ENCODE measurements around the gene EML5.

EML5 gene

GRCh38 chr14:88669346-88669745 is 123.4 kb downstream of the EML5 start:
- TF ChIP-seq, protein P1, sequence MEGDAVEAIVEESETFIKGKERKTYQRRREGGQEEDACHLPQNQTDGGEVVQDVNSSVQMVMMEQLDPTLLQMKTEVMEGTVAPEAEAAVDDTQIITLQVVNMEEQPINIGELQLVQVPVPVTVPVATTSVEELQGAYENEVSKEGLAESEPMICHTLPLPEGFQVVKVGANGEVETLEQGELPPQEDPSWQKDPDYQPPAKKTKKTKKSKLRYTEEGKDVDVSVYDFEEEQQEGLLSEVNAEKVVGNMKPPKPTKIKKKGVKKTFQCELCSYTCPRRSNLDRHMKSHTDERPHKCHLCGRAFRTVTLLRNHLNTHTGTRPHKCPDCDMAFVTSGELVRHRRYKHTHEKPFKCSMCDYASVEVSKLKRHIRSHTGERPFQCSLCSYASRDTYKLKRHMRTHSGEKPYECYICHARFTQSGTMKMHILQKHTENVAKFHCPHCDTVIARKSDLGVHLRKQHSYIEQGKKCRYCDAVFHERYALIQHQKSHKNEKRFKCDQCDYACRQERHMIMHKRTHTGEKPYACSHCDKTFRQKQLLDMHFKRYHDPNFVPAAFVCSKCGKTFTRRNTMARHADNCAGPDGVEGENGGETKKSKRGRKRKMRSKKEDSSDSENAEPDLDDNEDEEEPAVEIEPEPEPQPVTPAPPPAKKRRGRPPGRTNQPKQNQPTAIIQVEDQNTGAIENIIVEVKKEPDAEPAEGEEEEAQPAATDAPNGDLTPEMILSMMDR (IDR thresholded peaks at IDR 0.05): no peak
- intact Hi-C loops (cut with DNase I; ENCODE audit: low total_unique reads): loop anchor here (5.0 kb wide), 1 partner anchor 198 kb away; no protein-coding TSS in a partner anchor

GRCh38 chr14:88668448-88669116 is 124.2 kb downstream of the EML5 start:
- H3K27ac ChIP-seq: no peak overlapping the region
- intact Hi-C loops (cut with DNase I; ENCODE audit: low total_unique reads): loop anchor here (5.0 kb wide), 1 partner anchor 199 kb away; no protein-coding TSS in a partner anchor
- DNase-seq: no peak

More at GRCh38 chr14:88669346-88669745, 123.4 kb downstream of the EML5 start:
- H3K36me3 ChIP-seq: no peaks in the 10 kb centered on the region
- H3K4me1 ChIP-seq: peaks cover 0 to 7% (median 2%) of the 10 kb centered on the region in 4 donors
- no peaks in the 10 kb centered on the region for H3K9me3 ChIP-seq
- no peak overlapping the region for H3K27ac ChIP-seq
- H3K27me3 ChIP-seq: no peaks in the 10 kb centered on the region
- no peak overlapping the region for H3K4me3 ChIP-seq
- DNase-seq: no peak

DNA sequence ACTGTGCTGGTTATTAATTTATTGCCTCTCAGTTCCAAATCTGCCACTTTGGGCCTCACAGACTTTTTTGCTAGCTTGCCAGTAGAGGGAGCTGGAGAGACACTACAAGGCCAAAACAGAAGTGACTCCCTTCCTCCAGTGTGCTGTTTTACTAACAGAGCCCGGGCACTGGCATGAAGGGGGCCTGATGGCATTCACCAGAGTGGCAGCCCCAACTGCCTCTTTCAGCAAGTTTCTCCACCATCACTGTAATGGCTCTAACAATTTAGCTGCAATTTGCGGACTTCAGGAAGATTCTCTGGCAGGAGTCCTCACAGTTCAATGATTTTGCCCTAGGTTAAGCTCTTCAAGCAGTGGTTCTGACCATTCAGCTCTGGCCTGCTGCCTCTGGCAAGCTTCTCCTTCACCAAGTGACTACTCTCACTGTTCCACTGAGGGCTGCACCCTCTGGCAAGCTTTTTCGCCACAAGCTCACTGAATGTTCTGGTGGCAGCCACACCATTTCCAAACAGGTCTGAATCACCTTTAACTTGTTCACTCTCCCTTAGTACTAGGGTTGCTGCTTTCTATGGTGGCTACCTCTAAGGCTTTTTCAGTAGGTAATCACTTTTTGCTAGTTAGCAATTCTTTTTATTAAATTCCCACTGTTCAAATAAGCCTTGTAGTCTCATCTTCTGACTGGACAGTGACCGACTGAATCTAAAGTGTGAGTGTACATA is 125.0 kb downstream of the EML5 start:
- intact Hi-C loops (cut with DNase I; ENCODE audit: low total_unique reads): loop anchor here (5.0 kb wide), 1 partner anchor 200 kb away; no protein-coding TSS in a partner anchor
- Histone ChIP-seq H3K4me1 (peaks cover 0 to 7% (median 2%) of the 10 kb centered on the region in 4 donors), H3K36me3 (no peaks in the 10 kb centered on the region), H3K27ac (no peak overlapping the region), H3K9me3 (no peaks in the 10 kb centered on the region), H3K4me3 (no peak overlapping the region), H3K27me3 (no peaks in the 10 kb centered on the region)
- peak; percentile 37 to 69 for DNase-seq
- TF ChIP-seq, protein P1 (IDR thresholded peaks at IDR 0.05): peak; percentile 72 to 78

More at GRCh38 chr14:88668448-88669116, 124.2 kb downstream of the EML5 start:
- no peaks in the 10 kb centered on the region for H3K36me3 ChIP-seq
- TF ChIP-seq, protein P1 (IDR thresholded peaks at IDR 0.05): no peak
- H3K4me3 ChIP-seq: no peak overlapping the region
- no peaks in the 10 kb centered on the region for H3K27me3 ChIP-seq
- H3K4me1 ChIP-seq: peaks cover 0 to 7% (median 2%) of the 10 kb centered on the region in 4 donors
- no peaks in the 10 kb centered on the region for H3K9me3 ChIP-seq

DNA sequence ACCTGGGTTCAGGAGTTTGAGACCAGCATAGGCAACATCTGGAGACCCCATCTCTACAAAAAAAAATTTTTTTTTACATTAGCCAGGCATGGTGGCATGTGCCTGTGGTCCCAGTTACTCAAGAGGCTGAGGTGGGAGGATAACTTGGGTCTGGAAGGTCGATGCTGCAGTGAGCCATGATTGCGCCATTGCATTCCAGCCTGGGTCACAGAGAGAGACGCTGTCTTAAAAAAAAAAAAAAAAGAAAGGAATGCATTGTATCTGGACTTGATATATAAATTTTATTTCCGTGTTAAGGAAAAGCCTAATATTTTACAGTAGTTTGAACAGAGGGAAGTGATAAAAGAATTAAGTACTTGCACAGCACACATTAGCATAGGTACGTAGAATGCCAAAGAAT is 132.7 kb downstream of the EML5 start:
- no peaks in the 10 kb centered on the region for H3K27me3 ChIP-seq
- intact Hi-C loops (cut with DNase I; ENCODE audit: low total_unique reads): no loop called here
- TF ChIP-seq, protein P1 (IDR thresholded peaks at IDR 0.05): no peak
- no peaks in the 10 kb centered on the region for H3K4me1 ChIP-seq
- H3K9me3 ChIP-seq: no peaks in the 10 kb centered on the region
- H3K4me3 ChIP-seq: no peak overlapping the region
- H3K27ac ChIP-seq: no peak overlapping the region
- DNase-seq: no peak
- no peaks in the 10 kb centered on the region for H3K36me3 ChIP-seq

DNA sequence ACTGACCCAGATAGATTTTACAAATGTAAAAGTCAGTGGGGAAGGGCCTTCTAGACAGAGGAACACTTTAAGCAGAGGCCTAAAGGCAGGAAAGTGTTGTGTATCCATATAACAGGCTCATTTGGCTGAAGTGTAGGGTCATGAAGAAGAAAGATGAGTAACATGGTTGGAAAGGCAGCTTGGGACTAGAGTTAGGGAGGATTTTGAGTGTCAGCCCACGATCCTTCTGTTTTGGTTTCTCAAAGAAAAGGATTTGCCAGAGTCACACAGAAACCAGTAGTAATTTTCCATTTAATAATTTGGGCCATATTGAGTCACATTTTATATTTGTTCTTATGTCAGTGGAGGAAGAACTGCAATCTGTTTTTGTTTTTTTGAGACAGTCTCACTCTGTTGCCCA is 153.5 kb downstream of the EML5 start:
- TF ChIP-seq, protein P1 (IDR thresholded peaks at IDR 0.05): no peak
- H3K9me3 ChIP-seq: no peaks in the 10 kb centered on the region
- H3K36me3 ChIP-seq: no peaks in the 10 kb centered on the region
- H3K4me1 ChIP-seq: no peaks in the 10 kb centered on the region
- no peak overlapping the region for H3K27ac ChIP-seq
- H3K4me3 ChIP-seq: no peak overlapping the region
- intact Hi-C loops (cut with DNase I; ENCODE audit: low total_unique reads): no loop called here
- no peaks in the 10 kb centered on the region for H3K27me3 ChIP-seq
- DNase-seq: no peak

Data from tibial artery (tissue), 4 donors.